ENCODE measurements around the gene SORBS1.

DNA sequence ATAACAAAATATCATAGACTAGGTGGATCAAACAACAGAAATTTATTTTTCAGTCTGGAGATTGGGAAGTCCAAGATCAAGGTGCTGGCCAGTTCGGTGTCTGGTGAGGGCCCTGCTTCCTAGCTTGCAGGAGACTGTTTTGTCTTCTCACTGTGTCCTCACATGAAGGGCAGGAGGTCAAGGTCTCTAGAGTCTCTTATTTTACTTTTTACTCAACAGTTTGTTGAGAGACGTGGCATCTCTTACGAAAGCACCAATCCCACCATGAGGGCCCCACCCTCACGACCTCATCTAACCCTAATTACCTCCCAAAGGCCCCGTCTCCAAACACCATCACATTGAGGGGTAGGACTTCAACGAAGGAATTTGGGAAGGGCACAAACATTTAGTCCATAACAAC, 41.2 kb upstream of the SORBS1 start:
- TF ChIP-seq, protein P1, sequence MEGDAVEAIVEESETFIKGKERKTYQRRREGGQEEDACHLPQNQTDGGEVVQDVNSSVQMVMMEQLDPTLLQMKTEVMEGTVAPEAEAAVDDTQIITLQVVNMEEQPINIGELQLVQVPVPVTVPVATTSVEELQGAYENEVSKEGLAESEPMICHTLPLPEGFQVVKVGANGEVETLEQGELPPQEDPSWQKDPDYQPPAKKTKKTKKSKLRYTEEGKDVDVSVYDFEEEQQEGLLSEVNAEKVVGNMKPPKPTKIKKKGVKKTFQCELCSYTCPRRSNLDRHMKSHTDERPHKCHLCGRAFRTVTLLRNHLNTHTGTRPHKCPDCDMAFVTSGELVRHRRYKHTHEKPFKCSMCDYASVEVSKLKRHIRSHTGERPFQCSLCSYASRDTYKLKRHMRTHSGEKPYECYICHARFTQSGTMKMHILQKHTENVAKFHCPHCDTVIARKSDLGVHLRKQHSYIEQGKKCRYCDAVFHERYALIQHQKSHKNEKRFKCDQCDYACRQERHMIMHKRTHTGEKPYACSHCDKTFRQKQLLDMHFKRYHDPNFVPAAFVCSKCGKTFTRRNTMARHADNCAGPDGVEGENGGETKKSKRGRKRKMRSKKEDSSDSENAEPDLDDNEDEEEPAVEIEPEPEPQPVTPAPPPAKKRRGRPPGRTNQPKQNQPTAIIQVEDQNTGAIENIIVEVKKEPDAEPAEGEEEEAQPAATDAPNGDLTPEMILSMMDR (IDR thresholded peaks at IDR 0.05; ENCODE audit: poor library complexity, severe bottlenecking): no peak
- TF ChIP-seq POLR2AphosphoS5 (IDR thresholded peaks at IDR 0.05): no peak
- no peak for TF ChIP-seq EP300 (conservative IDR thresholded peaks at IDR 0.05; ENCODE audit: poor library complexity, severe bottlenecking)
- TF ChIP-seq EZH2 (IDR thresholded peaks at IDR 0.05; ENCODE audit: borderline replicate concordance, insufficient read depth, low read length, poor library complexity, severe bottlenecking): no peak

Measured in neural cell (in vitro differentiated cells).